Natural killer cell (primary cell): ENCODE data around the gene KIF25. TPM values are rescaled to one million over a fixed set of nuclear protein-coding genes. Genes with fewer than 3 reads are reported as not detected.

Source experiments
- ATAC-seq, 3 donors: fragments of 150-1000 bp in 2 of 3; fragments of 200-7000 bp in 1 of 3; cut with Tn5 transposase; 1 replicate in 1 of 3; 2 replicates in 2 of 3; pipeline ENCODE4 v1.10.0; 2021; ENCODE audit warnings: mild to moderate bottlenecking in 2 of 3, moderate library complexity in 2 of 3
- DNase-seq, 2 donors: peaks; one replicate each; pipeline versions ENCODE4 v3.0.0 to v3.0.0-alpha.2; 2013 to 2021; ENCODE audit warnings: mixed read lengths in 1 of 2
- H3K27ac ChIP-seq: one replicate; pipeline ENCODE4 v1.5.1; 2013; ENCODE audit warnings: mild to moderate bottlenecking, low read length
- H3K27me3 ChIP-seq: one replicate; pipeline ENCODE4 v1.6.1; 2013; ENCODE audit warnings: low read length; ENCODE audit not compliant: control insufficient read depth, insufficient read depth
- H3K36me3 ChIP-seq: one replicate; pipeline ENCODE4 v1.6.1; 2013; ENCODE audit warnings: low read length; ENCODE audit not compliant: control insufficient read depth, insufficient read depth
- H3K4me1 ChIP-seq: one replicate; pipeline ENCODE4 v1.6.1; 2013; ENCODE audit warnings: low read length; ENCODE audit not compliant: control insufficient read depth, insufficient read depth
- H3K4me3 ChIP-seq: one replicate; pipeline ENCODE4 v1.5.1; 2013; ENCODE audit warnings: low read length
- H3K9me3 ChIP-seq: one replicate; pipeline ENCODE4 v1.6.1; 2013; ENCODE audit warnings: low read length; ENCODE audit not compliant: control insufficient read depth, insufficient read depth
- H3K27ac Mint-ChIP-seq, 2 donors: one replicate each; pipeline ENCODE4 v1.8.0; 2022; ENCODE audit warnings: mild to moderate bottlenecking in 2 of 2, mixed read lengths in 2 of 2, moderate library complexity in 1 of 2
- H3K27me3 Mint-ChIP-seq, 2 donors: one replicate each; pipeline ENCODE4 v1.8.0; 2022; ENCODE audit warnings: low read depth in 2 of 2, mixed read lengths in 2 of 2
- H3K36me3 Mint-ChIP-seq: one replicate; pipeline ENCODE4 v1.8.0; 2022; ENCODE audit warnings: mixed read lengths
- H3K4me1 Mint-ChIP-seq, 2 donors: one replicate each; pipeline ENCODE4 v1.8.0; 2022; ENCODE audit warnings: mixed read lengths in 2 of 2
- H3K4me3 Mint-ChIP-seq: one replicate; pipeline ENCODE4 v1.8.0; 2022; ENCODE audit warnings: mild to moderate bottlenecking, moderate library complexity, mixed read lengths
- H3K9me3 Mint-ChIP-seq, 2 donors: one replicate each; pipeline ENCODE4 v1.8.0; 2022; ENCODE audit warnings: mixed read lengths in 2 of 2
- CTCF ChIP-seq: fragments of 200-600 bp; IDR thresholded peaks from one replicate; pipeline ENCODE4 v1.8.0; 2022; ENCODE audit warnings: antibody characterized with exemption
- WGBS: methylation state at CpG from one replicate; pipeline ENCODE4 v1.1.7; 2013; ENCODE audit warnings: missing lambda C conversion rate; ENCODE audit not compliant: insufficient coverage; 5-methylcytosine and 5-hydroxymethylcytosine counted together
- intact Hi-C: fragments of 100-400 bp; cut with micrococcal nuclease; formaldehyde crosslinking; loops from one replicate; pipeline ENCODE4 v1.14.2; 2022
- total RNA-seq, 4 donors: library from RNA; stranded (reverse); fragments of 120-200 nt in 1 of 4; gene quantifications; one replicate each; pipeline versions ENCODE4 v1.2.3 to v1.2.4, GENCODE V29; 2013 to 2022

Gene KIF25
- total RNA-seq, 3 donors from 2014 or later (not counting 1 experiment from before 2014, with no cell fraction given), result not detected

- H3K36me3 ChIP-seq, result no peaks in the 10 kb centered on the region
- DNase-seq (no peak), ATAC-seq (no peak)
- H3K4me3 ChIP-seq, result no peak overlapping the region
- no peak for TF ChIP-seq CTCF
- peaks cover 2 to 4% of the 10 kb centered on the region in 2 donors for H3K9me3 Mint-ChIP-seq
- peaks cover 32% of the 10 kb centered on the region for H3K9me3 ChIP-seq
- no peaks in the 10 kb centered on the region for H3K36me3 Mint-ChIP-seq
- WGBS, result 86% methylated on average over 6 of the region's 6 CpGs
- peaks cover 9 to 18% of the 10 kb centered on the region in 2 donors for H3K27me3 Mint-ChIP-seq
- no peak overlapping the region for H3K27ac ChIP-seq
- H3K4me3 Mint-ChIP-seq, result no peak overlapping the region
- intact Hi-C loops, result no loop called here
- no peaks in the 10 kb centered on the region for H3K4me1 ChIP-seq
- H3K4me1 Mint-ChIP-seq, result peaks cover 16 to 19% of the 10 kb centered on the region in 2 donors
- no peak overlapping the region for H3K27ac Mint-ChIP-seq
- no peaks in the 10 kb centered on the region for H3K27me3 ChIP-seq
Observed at GRCh38 chr6:168037242-168037641, 39.8 kb downstream of the KIF25 start.

- TF ChIP-seq CTCF, result no peak
Observed at GRCh38 chr6:168037856-168038255, 40.4 kb downstream of the KIF25 start.

GRCh38 chr6:168038576-168039140 is 41.2 kb downstream of the KIF25 start:
- 89% methylated on average over 12 of the region's 13 CpGs for WGBS
- H3K4me1 Mint-ChIP-seq, result peaks cover 16 to 19% of the 10 kb centered on the region in 2 donors

More at GRCh38 chr6:168037856-168038255, 40.4 kb downstream of the KIF25 start:
- no peaks in the 10 kb centered on the region for H3K36me3 ChIP-seq
- 94% methylated on average over 5 of the region's 5 CpGs for WGBS
- DNase-seq, result no peak
- Mint-ChIP-seq H3K36me3 (no peaks in the 10 kb centered on the region), H3K9me3 (peaks cover 2 to 4% of the 10 kb centered on the region in 2 donors), H3K4me1 (peaks cover 16 to 19% of the 10 kb centered on the region in 2 donors), H3K27me3 (peaks cover 9 to 18% of the 10 kb centered on the region in 2 donors), H3K4me3 (no peak overlapping the region), H3K27ac (no peak overlapping the region)
- peaks cover 32% of the 10 kb centered on the region for H3K9me3 ChIP-seq
- no peak overlapping the region for H3K27ac ChIP-seq
- no peak for ATAC-seq
- no peaks in the 10 kb centered on the region for H3K27me3 ChIP-seq
- H3K4me3 ChIP-seq, result no peak overlapping the region
- intact Hi-C loops, result no loop called here
- H3K4me1 ChIP-seq, result no peaks in the 10 kb centered on the region

More at GRCh38 chr6:168038576-168039140, 41.2 kb downstream of the KIF25 start:
- intact Hi-C loops, result no loop called here
- no peak overlapping the region for H3K27ac ChIP-seq
- no peak for DNase-seq
- H3K27ac Mint-ChIP-seq, result no peak overlapping the region
- no peak for TF ChIP-seq CTCF
- no peaks in the 10 kb centered on the region for H3K27me3 ChIP-seq
- no peaks in the 10 kb centered on the region for H3K36me3 ChIP-seq
- ATAC-seq, result no peak
- no peak overlapping the region for H3K4me3 ChIP-seq
- H3K36me3 Mint-ChIP-seq, result no peaks in the 10 kb centered on the region
- H3K9me3 Mint-ChIP-seq, result peaks cover 2 to 4% of the 10 kb centered on the region in 2 donors
- H3K9me3 ChIP-seq, result peaks cover 39% of the 10 kb centered on the region
- H3K4me1 ChIP-seq, result no peaks in the 10 kb centered on the region
- H3K27me3 Mint-ChIP-seq, result peaks cover 9 to 18% of the 10 kb centered on the region in 2 donors
- H3K4me3 Mint-ChIP-seq, result no peak overlapping the region
